Measurements from ENCODE around the gene AAR2.
A peak's percentile ranks its signal among the peaks of the same experiment; 100 is the strongest.

AAR2 gene

GRCh38 chr20:36235892-36236785 is at the start of gene AAR2:
AAR2 (plus strand) TSS chr20:36236478; CDS start chr20:36239869, 3,391 bp downstream.
- DNase-seq: peak; percentile 41

GRCh38 chr20:36193977-36194712 is 42.1 kb upstream of the AAR2 start:
- no peak for DNase-seq

GRCh38 chr20:36196676-36197075 is 39.6 kb upstream of the AAR2 start:
- no peak for DNase-seq

- DNase-seq: no peak
Observed at GRCh38 chr20:36197271-36197670, 39.0 kb upstream of the AAR2 start.

- no peak for DNase-seq
Observed at GRCh38 chr20:36199345-36200257, 36.7 kb upstream of the AAR2 start.

GRCh38 chr20:36200451-36200850 is 35.8 kb upstream of the AAR2 start:
- no peak for DNase-seq

GRCh38 chr20:36201198-36201597 is 35.1 kb upstream of the AAR2 start:
- DNase-seq: no peak

GRCh38 chr20:36202891-36203338 is 33.4 kb upstream of the AAR2 start:
- peak; percentile 56 for DNase-seq

- no peak for DNase-seq
Observed at GRCh38 chr20:36203861-36204260, 32.4 kb upstream of the AAR2 start.

GRCh38 chr20:36205026-36205425 is 31.3 kb upstream of the AAR2 start:
- no peak for DNase-seq

- DNase-seq: no peak
Observed at GRCh38 chr20:36206068-36206467, 30.2 kb upstream of the AAR2 start.

GRCh38 chr20:36206641-36207040 is 29.6 kb upstream of the AAR2 start:
- DNase-seq: no peak

GRCh38 chr20:36207602-36208001 is 28.7 kb upstream of the AAR2 start:
- no peak for DNase-seq

- no peak for DNase-seq
Observed at GRCh38 chr20:36208257-36208656, 28.0 kb upstream of the AAR2 start.

GRCh38 chr20:36210436-36211021 is 25.7 kb upstream of the AAR2 start:
- DNase-seq: no peak

- DNase-seq: no peak
Observed at GRCh38 chr20:36213362-36213761, 22.9 kb upstream of the AAR2 start.

GRCh38 chr20:36214684-36215256 is 21.5 kb upstream of the AAR2 start:
- DNase-seq: peak; percentile 1

- no peak for DNase-seq
Observed at GRCh38 chr20:36215778-36216177, 20.5 kb upstream of the AAR2 start.

- no peak for DNase-seq
Observed at GRCh38 chr20:36216314-36217025, 19.8 kb upstream of the AAR2 start.

GRCh38 chr20:36217226-36217625 is 19.1 kb upstream of the AAR2 start:
- DNase-seq: no peak

- no peak for DNase-seq
Observed at GRCh38 chr20:36218380-36219064, 17.8 kb upstream of the AAR2 start.

All from DMS 273 treated with DMSO at 0.1 percent for 48 hours (cell line).